A172 (cell line): ENCODE results near the gene ZNF30. TPM values are rescaled to one million over a fixed set of nuclear protein-coding genes. Genes with fewer than 3 reads are reported as not detected.
A peak's percentile ranks its signal among the peaks of the same experiment; 100 is the strongest.
"Not testable (repeated sequence)": the region's sequence is repeated elsewhere in the genome, so short reads cannot be mapped to it uniquely, and the experiment has no call there.

ENCODE experiments used
- DNase-seq: peaks from one replicate; pipeline ENCODE4 v3.0.0-alpha.2; 2015; ENCODE audit warnings: low spot score
- total RNA-seq: library from RNA; depleted of rRNA; stranded (reverse); fragments of >200 nt; shearing (Covaris generic); gene quantifications from 2 replicates; pipeline ENCODE4 v1.2.3, GENCODE V29; 2014

Gene ZNF30
- total RNA-seq, 1 experiment from 2014 or later = 2.8 TPM

GRCh38 chr19:34960103-34960805 lies 33.6 kb downstream of the ZNF30 start:
- DNase-seq = peak; percentile 99

DNA sequence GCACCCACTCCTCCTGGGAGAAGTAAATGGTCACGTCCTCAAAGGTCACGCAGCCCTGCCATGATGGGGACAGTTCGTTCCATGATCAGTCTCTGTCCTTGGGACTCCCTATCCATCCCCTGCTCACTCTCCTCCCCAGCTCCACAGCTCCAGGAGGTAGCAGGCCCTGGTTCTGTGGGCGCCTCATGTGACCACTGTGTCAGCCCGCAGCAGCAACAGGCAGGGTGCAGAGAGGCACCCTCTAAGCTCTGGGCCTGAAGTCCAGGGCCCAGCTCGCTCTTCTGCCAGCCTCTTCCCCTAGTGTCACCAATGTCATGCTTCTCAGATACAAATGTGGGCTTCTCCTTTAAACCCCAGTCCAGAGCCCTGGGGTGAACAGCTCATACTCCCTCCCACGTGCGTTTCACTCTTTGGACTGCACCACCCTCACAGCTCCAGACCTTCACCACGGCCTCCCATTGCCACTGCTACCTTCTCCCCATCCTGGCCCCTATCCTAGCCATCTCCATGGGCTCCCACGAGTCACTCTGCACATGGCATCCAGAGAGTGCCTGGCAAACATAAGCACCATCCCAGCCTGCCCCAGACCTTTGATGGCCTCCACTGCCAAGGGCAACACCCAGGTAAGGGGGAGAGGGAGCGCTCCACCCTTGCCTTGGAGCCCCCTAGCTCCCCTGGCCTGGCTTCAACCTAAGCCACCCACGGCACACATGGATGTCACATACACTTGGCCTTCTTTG lies 34.4 kb downstream of the ZNF30 start:
- DNase-seq = no peak

GRCh38 chr19:34961775-34962686 lies 35.3 kb downstream of the ZNF30 start:
- peak; percentile 27 for DNase-seq

GRCh38 chr19:34962687-34963572 lies 36.2 kb downstream of the ZNF30 start:
- DNase-seq = no peak

DNA sequence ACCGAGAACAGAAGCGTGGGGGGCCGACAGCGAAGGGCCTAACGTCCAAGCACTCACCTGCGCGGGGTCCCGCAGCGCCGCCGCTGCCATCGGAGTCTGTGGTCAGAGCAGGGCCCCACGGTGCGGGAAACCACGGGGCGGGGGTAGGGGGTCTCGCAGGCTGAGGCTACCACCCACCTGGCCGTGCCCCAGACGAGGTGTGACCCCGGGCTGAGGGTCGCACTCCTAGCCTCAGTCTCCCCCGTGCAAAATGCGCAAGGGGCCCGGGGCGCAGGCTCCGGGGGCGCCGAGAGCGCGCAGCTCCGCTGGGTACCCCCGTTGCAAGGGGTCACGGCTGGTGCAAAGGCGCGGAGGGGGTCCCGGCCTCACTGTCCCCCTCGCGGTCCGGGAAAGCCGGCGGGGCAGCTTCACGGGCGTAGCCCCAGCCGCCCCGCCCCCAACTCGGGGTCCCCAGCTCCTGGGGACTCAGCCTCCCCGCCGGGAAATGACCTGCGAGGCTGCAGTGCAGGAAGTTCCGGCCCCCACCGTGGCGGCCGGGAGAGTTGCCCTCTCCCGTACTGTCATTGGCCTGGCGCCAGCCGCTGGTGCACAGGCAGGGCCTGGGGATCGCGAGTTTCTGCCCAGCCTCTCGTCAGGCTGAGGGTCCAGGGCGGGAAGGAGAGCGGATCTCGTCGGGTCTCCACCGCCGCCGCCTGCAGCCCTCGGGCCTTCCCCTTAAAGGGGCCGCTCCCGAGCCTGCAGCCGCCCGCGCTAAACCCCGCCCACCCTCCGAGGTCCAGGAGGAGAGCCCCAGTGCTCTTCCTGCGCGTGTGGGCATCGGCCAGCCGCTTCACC lies 37.1 kb downstream of the ZNF30 start, which contains the start of gene ZNF792:
TSS of gene ZNF792 (minus strand) at position 657 of the 834 bp plus-strand sequence. CDS start at position 90, 567 bp downstream.
- peak; percentile 30 for DNase-seq

DNA sequence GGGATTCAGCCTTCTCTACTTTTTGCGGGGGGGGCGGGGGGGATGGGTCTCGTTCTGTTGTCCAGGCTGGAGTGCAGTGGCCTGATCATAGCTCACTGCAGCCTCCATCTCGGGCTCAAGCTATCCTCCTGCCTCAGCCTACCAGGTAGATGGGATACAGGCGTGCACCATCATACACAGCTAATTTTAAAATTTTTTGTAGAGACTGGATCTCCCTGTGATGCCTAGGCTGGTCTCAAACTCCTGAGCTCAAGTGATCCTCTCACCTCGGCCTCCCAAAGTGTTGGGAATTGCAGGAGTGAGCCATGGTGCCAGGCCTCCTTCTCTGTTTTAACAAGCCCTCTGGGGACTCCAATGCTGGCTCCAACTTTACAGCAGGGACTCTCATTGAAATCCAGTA lies 37.9 kb downstream of the ZNF30 start:
- DNase-seq = no peak

DNA sequence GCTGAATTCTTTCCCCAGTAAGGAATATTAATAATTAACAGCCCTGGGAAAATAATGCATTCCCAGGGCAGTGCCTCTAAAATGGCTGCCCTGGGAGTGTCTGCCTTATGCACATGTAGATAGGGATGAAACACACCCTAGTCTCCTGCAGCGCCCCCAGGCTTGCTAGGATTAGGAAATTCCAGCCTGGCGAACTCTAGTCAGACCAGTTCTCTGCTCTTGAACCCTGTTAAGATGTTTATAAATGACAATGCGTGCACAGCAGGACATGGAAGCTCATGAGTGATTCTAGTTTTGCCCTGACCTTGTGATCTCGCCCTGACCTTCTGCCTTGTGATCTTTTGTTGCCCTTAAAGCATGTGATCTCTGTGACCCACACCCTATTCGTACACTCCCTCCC lies 38.8 kb downstream of the ZNF30 start:
- not testable (repeated sequence) for DNase-seq

DNA sequence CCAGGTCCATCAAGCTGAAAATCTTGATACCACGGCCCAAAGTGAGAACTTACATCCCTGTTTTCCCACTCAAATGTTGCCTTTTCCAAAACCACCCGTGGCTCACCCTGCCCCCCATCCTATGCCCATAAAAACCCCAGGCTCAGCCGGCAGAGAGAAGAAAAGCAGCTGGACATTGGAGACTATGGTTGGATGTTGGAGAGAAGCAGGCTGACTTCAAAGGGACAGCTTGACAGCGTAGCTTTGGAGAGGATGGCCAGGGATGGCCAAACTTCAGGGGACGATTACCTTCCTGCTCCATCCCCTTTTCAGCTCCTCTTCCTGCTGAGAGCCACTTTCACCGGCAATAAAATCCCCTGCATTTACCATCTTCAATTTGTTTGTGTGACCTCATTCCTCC lies 40.8 kb downstream of the ZNF30 start:
- no peak for DNase-seq

GRCh38 chr19:34969721-34970120 lies 43.0 kb downstream of the ZNF30 start:
- no peak for DNase-seq

- not testable (repeated sequence) for DNase-seq
These were observed 43.6 kb downstream of the ZNF30 start for GRCh38 chr19:34970185-34970780.

DNA sequence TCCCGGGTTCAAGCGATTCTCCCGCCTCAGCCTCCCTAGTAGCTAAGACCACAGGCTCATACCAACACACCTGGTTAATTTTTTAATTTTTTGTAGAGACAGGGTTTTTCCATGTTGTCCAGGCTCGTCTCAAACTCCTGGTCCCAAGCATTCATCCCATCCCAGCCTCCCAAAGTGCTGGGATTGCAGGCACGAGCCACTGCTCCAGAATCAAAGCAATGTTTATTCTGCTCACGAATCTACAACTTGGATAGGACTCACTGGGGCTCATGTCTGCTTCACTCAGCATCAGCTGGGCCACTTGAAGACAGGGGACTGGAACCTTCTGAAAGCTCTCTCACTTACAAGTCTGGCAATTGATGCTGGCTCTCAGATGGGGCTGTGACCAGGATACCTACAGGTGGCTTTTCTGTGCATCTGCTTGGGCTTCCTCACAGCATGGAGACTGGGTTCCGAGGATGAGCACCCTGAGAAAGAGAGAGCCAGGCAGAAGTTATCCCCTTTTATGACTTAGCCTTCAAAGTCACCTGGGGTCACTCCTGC lies 45.5 kb downstream of the ZNF30 start:
- no peak for DNase-seq

- DNase-seq = no peak
These were observed 47.9 kb downstream of the ZNF30 start for GRCh38 chr19:34974646-34975045.

DNA sequence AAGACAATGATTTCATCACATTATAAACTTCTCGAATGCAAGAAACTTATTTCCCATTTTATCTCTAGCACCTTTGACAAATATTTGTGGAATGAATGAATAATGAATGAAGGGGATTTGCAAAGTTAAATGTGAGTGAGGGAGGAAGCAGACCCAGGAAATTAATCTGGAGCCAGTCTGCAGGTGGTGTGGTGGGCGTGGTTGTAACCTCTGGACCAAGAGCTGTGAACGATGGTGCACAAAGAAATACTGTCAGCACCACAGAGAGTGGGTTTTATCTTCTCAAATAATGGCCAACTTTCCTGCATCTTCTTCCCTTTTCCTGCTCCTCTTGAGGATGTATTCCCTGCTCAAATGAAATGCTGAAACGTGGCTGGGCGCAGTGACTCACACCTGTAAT lies 48.4 kb downstream of the ZNF30 start:
- no peak for DNase-seq

GRCh38 chr19:34976611-34977010 lies 49.9 kb downstream of the ZNF30 start:
- no peak for DNase-seq

- no peak for DNase-seq
These were observed 53.3 kb downstream of the ZNF30 start for GRCh38 chr19:34979819-34980640.

GRCh38 chr19:34982275-34982674 lies 55.6 kb downstream of the ZNF30 start:
- DNase-seq = no peak

GRCh38 chr19:34983786-34984185 lies 57.1 kb downstream of the ZNF30 start:
- no peak for DNase-seq

GRCh38 chr19:34984287-34984686 lies 57.6 kb downstream of the ZNF30 start:
- DNase-seq = no peak
